Neural progenitor cell (in vitro differentiated cells): Measurements from ENCODE around the gene GRIK1.

Experiments used
- EZH2 ChIP-seq: fragments of 200-600 bp; sonication (generic); IDR thresholded peaks from 2 replicates; pipeline ENCODE4 v1.6.1; 2017; ENCODE audit warnings: antibody characterized with exemption, mild to moderate bottlenecking, moderate library complexity
- EZH2phosphoT487 ChIP-seq: fragments of 200-600 bp; sonication (generic); IDR thresholded peaks from 2 replicates; pipeline ENCODE4 v1.6.1; 2017; ENCODE audit warnings: antibody characterized with exemption
- TF ChIP-seq, protein P1 (sequence below): fragments of 200-600 bp; sonication (generic); IDR thresholded peaks from 2 replicates; pipeline ENCODE4 v1.5.1; 2017; ENCODE audit warnings: antibody characterized with exemption, mild to moderate bottlenecking

DNA sequence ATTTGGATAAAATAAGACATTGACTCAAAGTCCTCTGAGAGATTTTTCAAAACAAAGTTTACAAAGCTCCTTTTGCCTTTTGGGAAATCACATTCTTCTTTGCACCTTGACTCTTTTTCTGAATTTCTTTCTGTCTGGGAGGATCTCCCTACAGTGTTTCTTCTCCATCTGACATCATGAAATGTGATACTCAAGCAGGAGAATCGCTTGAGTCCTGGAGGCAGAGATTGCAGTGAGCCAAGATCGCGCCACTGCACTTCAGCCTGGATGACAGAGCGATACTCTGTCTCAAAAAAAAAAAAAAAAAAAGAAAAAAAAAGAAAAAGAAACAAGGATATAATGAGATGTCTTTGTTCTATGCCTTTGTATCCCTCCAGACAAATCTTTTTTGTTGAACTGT lies 13.3 kb upstream of the GRIK1 start:
- TF ChIP-seq, protein P1, sequence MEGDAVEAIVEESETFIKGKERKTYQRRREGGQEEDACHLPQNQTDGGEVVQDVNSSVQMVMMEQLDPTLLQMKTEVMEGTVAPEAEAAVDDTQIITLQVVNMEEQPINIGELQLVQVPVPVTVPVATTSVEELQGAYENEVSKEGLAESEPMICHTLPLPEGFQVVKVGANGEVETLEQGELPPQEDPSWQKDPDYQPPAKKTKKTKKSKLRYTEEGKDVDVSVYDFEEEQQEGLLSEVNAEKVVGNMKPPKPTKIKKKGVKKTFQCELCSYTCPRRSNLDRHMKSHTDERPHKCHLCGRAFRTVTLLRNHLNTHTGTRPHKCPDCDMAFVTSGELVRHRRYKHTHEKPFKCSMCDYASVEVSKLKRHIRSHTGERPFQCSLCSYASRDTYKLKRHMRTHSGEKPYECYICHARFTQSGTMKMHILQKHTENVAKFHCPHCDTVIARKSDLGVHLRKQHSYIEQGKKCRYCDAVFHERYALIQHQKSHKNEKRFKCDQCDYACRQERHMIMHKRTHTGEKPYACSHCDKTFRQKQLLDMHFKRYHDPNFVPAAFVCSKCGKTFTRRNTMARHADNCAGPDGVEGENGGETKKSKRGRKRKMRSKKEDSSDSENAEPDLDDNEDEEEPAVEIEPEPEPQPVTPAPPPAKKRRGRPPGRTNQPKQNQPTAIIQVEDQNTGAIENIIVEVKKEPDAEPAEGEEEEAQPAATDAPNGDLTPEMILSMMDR, result no peak
- TF ChIP-seq EZH2 (no peak), EZH2phosphoT487 (no peak)
